SKM-1 treated with dmso at 0.1 percent for 144 hours (cell line): ENCODE results near the gene CFAP210.
"Not testable (repeated sequence)": the region's sequence is repeated elsewhere in the genome, so short reads cannot be mapped to it uniquely, and the experiment has no call there.

Experiments used
- DNase-seq: peaks from one replicate; lab custom pipeline; 2025; ENCODE audit not compliant: unreplicated experiment; lab: John Stamatoyannopoulos, UW

Gene CFAP210

GRCh38 chr2:169713331-169713730 lies 19.1 kb upstream of the CFAP210 start:
- no peak for DNase-seq

- no peak for DNase-seq
These were observed 18.6 kb upstream of the CFAP210 start for GRCh38 chr2:169712791-169713227.

DNA sequence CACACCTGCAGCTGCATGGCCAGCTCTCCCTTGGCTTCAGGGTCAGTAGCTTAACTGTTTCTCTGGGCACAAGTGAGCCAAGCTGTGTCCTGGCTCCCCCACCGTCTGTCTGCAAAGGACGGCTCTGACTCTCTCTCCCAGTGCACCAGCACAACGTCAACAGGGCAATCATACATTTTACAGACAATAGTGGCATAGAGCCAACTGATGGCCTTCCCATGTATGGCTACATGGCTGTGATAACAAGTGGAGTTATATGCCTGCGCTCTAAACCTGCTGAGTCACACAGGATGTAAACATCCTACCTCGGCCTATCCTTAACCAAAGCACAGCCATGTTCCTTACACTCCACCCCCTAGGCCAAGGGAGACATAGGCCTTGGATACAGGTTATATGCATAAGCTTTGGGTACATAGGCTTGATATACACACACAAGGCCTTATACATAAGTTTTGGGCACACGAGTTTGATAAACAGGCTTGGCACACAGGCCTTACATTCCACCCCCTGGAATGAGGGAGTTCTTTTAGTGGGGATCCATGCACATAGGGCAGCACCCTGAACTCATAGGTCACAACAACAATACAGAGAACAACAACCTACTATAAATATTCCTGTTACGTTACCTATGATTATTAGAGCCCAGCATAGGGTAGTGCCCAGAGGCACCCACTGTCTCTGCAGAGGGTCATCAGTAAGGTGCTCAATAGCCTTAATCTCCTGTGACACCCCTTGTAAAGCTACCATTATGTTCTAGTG lies 17.7 kb upstream of the CFAP210 start:
- no peak for DNase-seq

GRCh38 chr2:169709981-169710380 lies 15.8 kb upstream of the CFAP210 start:
- DNase-seq: no peak

DNA sequence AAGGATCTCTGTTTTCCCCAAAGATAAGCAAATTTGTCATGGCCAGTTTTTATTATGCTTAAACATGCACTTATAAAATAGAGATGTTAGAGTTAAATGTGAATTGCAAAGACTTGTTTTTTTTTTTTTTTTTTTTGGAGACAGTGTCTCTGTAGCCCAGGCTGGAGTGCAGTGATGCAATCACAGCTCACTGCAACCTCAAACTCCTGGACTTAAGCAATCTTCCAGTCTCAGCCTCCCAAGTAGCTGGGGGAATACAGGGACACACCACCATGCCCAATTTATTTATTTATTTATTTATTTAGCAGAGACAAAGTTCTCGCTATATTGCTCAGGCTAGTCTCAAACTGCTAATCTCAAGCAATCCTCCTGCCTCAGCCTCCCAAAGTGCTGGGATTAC lies 15.1 kb upstream of the CFAP210 start:
- DNase-seq: no peak

DNA sequence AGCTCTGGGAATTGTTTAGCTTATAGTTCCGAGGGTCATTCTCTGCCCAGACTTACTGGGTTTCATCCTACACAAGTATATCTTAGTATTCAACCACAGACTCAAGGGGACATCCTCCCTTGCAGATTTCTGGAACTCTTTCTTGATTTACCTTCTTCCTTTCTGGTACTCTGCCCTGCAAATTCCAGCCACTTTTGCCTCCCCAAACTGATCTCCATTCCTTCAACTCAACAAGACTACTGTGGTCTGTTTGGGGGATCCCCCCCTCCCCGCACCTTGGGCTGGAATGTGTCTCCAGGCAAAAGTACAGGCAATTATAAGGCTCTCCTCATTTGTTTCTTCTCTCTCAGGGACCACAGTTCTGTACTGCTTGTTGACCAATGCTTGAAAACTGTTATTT lies 13.4 kb upstream of the CFAP210 start:
- no peak for DNase-seq

- no peak for DNase-seq
These were observed 11.7 kb upstream of the CFAP210 start for GRCh38 chr2:169705927-169706326.

- DNase-seq: no peak
These were observed 10.0 kb upstream of the CFAP210 start for GRCh38 chr2:169704160-169704708.

- no peak for DNase-seq
These were observed 8.8 kb upstream of the CFAP210 start for GRCh38 chr2:169702996-169703395.

GRCh38 chr2:169699173-169699572 lies 5.0 kb upstream of the CFAP210 start:
- not testable (repeated sequence) for DNase-seq

GRCh38 chr2:169696381-169696780 lies 2.2 kb upstream of the CFAP210 start:
- DNase-seq: no peak

DNA sequence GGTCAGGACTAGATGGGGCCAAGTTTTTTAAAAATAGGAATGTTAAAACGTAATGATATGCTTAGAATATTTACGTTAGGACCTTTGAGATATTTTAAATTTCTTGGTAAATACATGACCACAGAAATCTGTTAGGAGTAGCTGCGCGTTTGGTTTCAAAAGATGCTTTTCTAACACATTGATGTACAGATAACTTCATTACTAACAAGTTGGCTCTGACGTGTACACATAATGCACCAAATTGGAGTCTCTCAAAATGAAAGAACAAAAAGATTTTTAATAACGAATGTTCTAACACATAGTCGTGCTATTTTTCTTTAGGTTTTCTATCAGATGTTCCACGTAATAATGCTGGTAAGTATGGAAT lies 672 bp upstream of the CFAP210 start:
- no peak for DNase-seq

DNA sequence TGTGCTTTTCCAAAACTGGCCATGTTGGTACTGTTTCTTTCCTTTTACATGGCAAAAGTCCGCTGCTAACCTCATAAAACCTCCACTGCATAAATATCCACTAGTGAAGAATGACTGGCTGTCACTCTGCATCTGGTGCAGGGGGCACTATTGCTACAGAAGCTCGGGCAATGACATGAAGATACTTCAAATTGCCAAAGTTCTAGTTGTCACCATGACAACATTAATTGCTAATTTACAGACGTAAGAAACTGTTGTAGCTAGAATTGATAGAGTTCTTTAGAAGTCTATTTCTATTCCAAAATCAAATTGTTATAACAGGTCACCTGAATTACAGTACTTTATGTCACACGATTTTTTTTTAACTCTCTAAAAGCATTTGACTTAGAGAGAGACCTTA lies 845 bp downstream of the CFAP210 start:
- DNase-seq: no peak

DNA sequence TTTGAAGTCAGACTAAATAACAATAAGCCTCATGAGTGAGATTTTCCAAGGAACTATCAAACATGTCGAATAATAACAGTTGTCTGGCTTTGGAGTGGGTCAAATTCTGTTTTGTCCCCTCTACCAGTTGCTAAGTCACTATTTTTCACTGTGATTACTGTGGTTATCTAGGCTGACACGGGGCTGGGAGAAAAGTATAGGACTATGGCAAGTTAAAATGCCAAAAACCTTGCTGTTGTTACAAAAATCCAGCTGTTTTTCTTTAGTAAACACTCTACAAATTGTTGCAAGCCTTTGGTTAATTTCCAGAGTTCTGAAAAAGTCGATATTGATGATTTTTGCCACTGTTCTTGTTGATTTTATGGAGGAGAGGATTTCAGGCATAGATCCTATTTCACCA lies 1.5 kb downstream of the CFAP210 start:
- no peak for DNase-seq

GRCh38 chr2:169690958-169691357 lies 3.2 kb downstream of the CFAP210 start:
- DNase-seq: no peak

DNA sequence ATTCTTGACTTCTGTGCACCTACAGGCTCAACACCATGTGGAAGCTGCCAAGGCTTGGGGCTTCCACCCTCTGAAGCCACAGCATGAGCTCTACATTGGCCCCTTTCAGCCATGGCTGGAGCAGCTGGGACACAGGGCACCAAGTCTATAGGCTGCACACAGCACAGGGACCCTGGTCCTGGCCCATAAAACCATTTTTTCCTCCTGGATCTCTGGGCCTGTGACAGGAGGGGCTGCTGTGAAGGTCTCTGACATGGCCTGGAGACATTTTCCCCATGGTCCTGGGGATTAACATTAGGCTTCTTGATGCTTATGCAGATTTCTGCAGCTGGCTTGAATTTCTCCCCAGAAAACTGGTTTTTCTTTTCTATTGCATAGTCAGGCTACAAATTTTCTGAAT lies 6.3 kb downstream of the CFAP210 start:
- not testable (repeated sequence) for DNase-seq

- DNase-seq: not testable (repeated sequence)
These were observed 7.4 kb downstream of the CFAP210 start for GRCh38 chr2:169686825-169687224.

DNA sequence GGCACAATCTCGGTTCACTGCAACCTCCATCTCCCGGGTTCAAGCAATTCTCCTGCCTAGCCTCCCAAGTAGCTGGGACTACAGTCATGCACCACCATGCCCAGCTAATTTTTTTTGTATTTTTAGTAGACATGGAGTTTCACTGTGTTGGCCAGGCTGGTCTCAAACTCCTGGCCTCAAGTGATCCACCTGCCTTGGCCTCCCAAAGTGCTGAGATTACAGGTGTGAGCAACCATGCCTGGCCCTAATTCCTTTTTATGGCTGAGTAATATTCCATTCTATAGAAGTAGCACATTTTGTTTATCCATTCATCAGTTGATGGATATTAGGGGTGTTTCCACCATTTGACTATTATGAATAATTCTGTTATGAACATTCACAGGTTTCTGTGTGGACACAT lies 9.5 kb downstream of the CFAP210 start:
- DNase-seq: not testable (repeated sequence)

GRCh38 chr2:169684135-169684565 lies 10.1 kb downstream of the CFAP210 start:
- DNase-seq: no peak

DNA sequence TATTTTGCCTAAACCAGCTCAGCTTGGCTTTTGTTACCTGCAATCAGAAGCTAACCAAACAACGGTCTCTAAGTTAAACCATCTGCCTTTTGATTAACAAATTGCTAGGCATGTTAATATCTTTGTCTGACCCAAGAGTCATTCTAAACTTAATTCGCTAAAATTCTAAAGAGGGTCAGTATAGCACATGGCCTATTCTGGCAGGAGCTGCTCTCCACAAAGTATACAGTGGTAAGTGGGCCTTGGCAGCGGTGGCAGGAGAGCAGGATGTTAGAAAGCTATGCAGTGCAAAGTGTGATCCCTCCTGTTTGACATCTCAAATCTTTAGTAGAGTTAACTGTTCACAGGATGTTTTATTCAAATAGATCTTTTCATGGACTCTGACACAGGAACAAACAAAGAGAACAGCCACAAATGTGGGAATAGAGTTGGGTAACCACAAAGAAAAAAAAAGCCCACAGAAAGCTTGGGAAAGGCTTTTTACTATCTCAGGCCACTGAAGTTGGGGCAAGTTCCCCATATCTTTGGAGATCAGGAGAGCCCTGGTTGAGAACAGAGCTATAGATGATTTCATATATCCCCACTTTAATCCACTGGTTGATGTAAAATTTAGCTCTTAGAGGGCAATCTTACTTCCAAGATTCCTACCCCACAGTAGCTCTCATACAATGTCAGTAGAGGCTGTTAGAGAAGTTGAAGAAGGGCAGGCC lies 10.6 kb downstream of the CFAP210 start:
- no peak for DNase-seq

GRCh38 chr2:169683054-169683424 lies 11.2 kb downstream of the CFAP210 start:
- DNase-seq: no peak

DNA sequence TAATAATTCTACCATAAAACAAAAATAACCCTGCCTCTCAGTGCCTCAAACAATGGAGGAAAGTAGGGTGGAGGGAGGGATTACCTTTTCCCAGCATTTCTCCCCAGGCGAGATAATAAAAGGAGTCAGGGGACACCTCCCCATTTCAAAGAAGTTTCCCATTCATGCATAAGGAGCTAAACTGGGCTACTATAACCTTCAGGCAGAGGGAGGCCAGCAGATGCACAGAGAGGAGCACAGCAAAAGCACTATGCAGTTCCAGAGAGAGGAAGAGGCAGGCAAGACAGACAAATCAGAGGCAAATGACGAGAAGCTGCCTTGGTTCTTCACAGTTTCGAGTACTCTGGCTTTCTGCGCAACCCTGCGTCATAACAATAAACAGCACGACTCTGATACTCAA lies 17.4 kb downstream of the CFAP210 start:
- no peak for DNase-seq
